CD4-positive, alpha-beta T cell treated with Interleukin-4 for 1 hour (primary cell): ENCODE data around the gene PSORS1C1.

Experiments used
- DNase-seq, 2 donors: peaks; one replicate each; pipeline ENCODE4 v3.0.0-alpha.2; 2020 to 2022

The PSORS1C1 gene

GRCh38 chr6:31096656-31097055 is 17.9 kb upstream of the PSORS1C1 start:
- no peak for DNase-seq

GRCh38 chr6:31098449-31098938 is 16.1 kb upstream of the PSORS1C1 start:
- DNase-seq, result no peak

GRCh38 chr6:31103136-31103535 is 11.5 kb upstream of the PSORS1C1 start:
- DNase-seq, result no peak

GRCh38 chr6:31107052-31107451 is 7.5 kb upstream of the PSORS1C1 start:
- no peak for DNase-seq

GRCh38 chr6:31110825-31111582 is 3.6 kb upstream of the PSORS1C1 start:
- no peak for DNase-seq

- DNase-seq, result no peak
Observed at GRCh38 chr6:31111712-31112111, 2.9 kb upstream of the PSORS1C1 start.

GRCh38 chr6:31112478-31112877 is 2.1 kb upstream of the PSORS1C1 start, which contains the start of gene C6orf15:
Gene C6orf15, minus strand, starts transcription at chr6:31112575. Its CDS starts 20 bp downstream, at chr6:31112555.
- no peak for DNase-seq

GRCh38 chr6:31113861-31114540 is 599 bp upstream of the PSORS1C1 start:
- DNase-seq, result no peak

GRCh38 chr6:31114970-31115849 is 610 bp downstream of the PSORS1C1 start:
- peak; percentile 15 to 26 for DNase-seq

GRCh38 chr6:31115941-31116560 is 1.5 kb downstream of the PSORS1C1 start:
- DNase-seq, result no peak

- DNase-seq, result no peak
Observed at GRCh38 chr6:31116661-31117385, 2.2 kb downstream of the PSORS1C1 start.

- DNase-seq, result no peak
Observed at GRCh38 chr6:31118178-31118577, 3.6 kb downstream of the PSORS1C1 start.

GRCh38 chr6:31120151-31120915 is 5.7 kb downstream of the PSORS1C1 start, which contains the start of gene CDSN:
Gene CDSN, minus strand, starts transcription at chr6:31120446. Its CDS starts 27 bp downstream, at chr6:31120419.
- DNase-seq, result no peak

- DNase-seq, result no peak
Observed at GRCh38 chr6:31121131-31121790, 6.7 kb downstream of the PSORS1C1 start.

GRCh38 chr6:31122791-31123706 is 8.4 kb downstream of the PSORS1C1 start:
- no peak for DNase-seq

GRCh38 chr6:31125162-31125561 is 10.6 kb downstream of the PSORS1C1 start:
- DNase-seq, result no peak

GRCh38 chr6:31125586-31126363 is 11.2 kb downstream of the PSORS1C1 start:
- no peak for DNase-seq

GRCh38 chr6:31126396-31127175 is 12.0 kb downstream of the PSORS1C1 start:
- DNase-seq, result no peak
